Mucosa of gallbladder (tissue), 1 donor: ENCODE data around the gene NOTCH1. TPM values are rescaled to one million over a fixed set of nuclear protein-coding genes. Genes with fewer than 3 reads are reported as not detected.

Experiments
- DNase-seq: peaks from one replicate; pipeline ENCODE4 v3.0.0-alpha.2; 2020; ENCODE audit warnings: low spot score
- total RNA-seq: library from RNA; stranded (reverse); gene quantifications from one replicate; pipeline ENCODE4 v1.2.1, GENCODE V29; 2021
- donor health status: DM: no; HTN: no; CAD: no.

Gene NOTCH1
- total RNA-seq, 1 donor from 2014 or later, result 51.6 TPM

- DNase-seq, result no peak
Measured at GRCh38 chr9:136531904-136532798, 13.7 kb downstream of the NOTCH1 start.

- no peak for DNase-seq
Measured at GRCh38 chr9:136531186-136531903, 14.5 kb downstream of the NOTCH1 start.

GRCh38 chr9:136530461-136531089 is 15.3 kb downstream of the NOTCH1 start:
- no peak for DNase-seq

GRCh38 chr9:136529516-136530460 is 16.1 kb downstream of the NOTCH1 start:
- no peak for DNase-seq

GRCh38 chr9:136528716-136529341 is 17.0 kb downstream of the NOTCH1 start:
- DNase-seq, result no peak

- no peak for DNase-seq
Measured at GRCh38 chr9:136527721-136528710, 17.8 kb downstream of the NOTCH1 start.

GRCh38 chr9:136527131-136527530 is 18.7 kb downstream of the NOTCH1 start:
- DNase-seq, result no peak

GRCh38 chr9:136526625-136527066 is 19.2 kb downstream of the NOTCH1 start:
- DNase-seq, result peak; percentile 51

- no peak for DNase-seq
Measured at GRCh38 chr9:136525841-136526499, 19.9 kb downstream of the NOTCH1 start.

GRCh38 chr9:136525207-136525606 is 20.6 kb downstream of the NOTCH1 start:
- no peak for DNase-seq

GRCh38 chr9:136522314-136523237 is 23.3 kb downstream of the NOTCH1 start:
- no peak for DNase-seq

GRCh38 chr9:136521537-136521936 is 24.3 kb downstream of the NOTCH1 start:
- peak; percentile 67 for DNase-seq

GRCh38 chr9:136520053-136520540 is 25.8 kb downstream of the NOTCH1 start:
- peak; percentile 80 for DNase-seq

GRCh38 chr9:136519263-136520052 is 26.4 kb downstream of the NOTCH1 start:
- no peak for DNase-seq

GRCh38 chr9:136518623-136519022 is 27.2 kb downstream of the NOTCH1 start:
- peak; percentile 31 for DNase-seq

GRCh38 chr9:136517950-136518349 is 27.9 kb downstream of the NOTCH1 start:
- DNase-seq, result no peak
